Activated CD8-positive, alpha-beta memory T cell treated with anti-CD3 and anti-CD28 coated beads, Interleukin-2, amount 50 U/mL, for 48 hours (primary cell): ENCODE results near the gene CLEC4F.

Experiments used
- DNase-seq: peaks from one replicate; pipeline ENCODE4 v3.0.0-alpha.2; 2020

The CLEC4F gene, protein sequence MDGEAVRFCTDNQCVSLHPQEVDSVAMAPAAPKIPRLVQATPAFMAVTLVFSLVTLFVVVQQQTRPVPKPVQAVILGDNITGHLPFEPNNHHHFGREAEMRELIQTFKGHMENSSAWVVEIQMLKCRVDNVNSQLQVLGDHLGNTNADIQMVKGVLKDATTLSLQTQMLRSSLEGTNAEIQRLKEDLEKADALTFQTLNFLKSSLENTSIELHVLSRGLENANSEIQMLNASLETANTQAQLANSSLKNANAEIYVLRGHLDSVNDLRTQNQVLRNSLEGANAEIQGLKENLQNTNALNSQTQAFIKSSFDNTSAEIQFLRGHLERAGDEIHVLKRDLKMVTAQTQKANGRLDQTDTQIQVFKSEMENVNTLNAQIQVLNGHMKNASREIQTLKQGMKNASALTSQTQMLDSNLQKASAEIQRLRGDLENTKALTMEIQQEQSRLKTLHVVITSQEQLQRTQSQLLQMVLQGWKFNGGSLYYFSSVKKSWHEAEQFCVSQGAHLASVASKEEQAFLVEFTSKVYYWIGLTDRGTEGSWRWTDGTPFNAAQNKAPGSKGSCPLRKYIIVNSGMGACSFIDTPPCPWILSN

DNA sequence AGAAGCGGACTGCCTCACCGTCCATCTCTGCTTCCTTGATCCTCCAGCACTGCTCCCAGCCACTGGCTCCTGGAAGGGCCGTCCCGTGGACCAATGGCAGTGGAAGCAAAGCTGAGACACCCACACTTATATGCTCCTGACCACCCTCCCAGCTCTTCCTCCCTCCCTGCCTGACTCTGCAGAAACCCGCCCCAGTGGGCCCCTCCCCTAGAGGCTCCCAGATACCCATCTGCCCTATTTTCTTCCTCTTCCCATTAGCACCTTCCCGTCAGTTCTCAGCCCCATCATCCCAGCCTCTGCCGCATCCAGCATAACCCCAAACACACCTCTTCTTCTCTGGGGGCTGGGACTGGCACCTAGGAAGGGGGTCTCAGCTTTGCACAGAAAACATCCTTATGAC, at the start of gene CLEC4F:
Gene CLEC4F (minus strand): TSS at position 101 of the 400 bp plus-strand sequence. CDS start 76 bp downstream, at position 25.
- DNase-seq, result no peak

DNA sequence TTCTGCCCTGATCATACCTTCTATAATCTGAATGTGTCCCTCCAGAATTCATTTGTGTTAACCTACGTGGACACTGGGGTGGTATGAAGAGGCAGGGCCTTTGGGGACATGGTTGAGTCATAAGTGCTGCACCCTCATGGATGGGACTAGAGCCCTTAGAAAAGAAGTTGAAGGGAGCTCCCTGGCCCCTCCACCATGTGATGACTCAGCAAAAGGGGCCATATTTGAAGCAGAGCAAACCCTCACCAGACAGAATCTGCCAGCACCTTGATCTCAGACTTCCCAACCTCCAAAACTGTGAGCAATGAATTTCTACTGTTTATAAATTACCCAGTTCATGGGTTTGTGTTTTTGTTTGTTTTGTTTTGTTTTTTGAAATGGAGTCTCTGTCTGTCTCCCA, 48.6 kb upstream of the CLEC4F start:
- no peak for DNase-seq

DNA sequence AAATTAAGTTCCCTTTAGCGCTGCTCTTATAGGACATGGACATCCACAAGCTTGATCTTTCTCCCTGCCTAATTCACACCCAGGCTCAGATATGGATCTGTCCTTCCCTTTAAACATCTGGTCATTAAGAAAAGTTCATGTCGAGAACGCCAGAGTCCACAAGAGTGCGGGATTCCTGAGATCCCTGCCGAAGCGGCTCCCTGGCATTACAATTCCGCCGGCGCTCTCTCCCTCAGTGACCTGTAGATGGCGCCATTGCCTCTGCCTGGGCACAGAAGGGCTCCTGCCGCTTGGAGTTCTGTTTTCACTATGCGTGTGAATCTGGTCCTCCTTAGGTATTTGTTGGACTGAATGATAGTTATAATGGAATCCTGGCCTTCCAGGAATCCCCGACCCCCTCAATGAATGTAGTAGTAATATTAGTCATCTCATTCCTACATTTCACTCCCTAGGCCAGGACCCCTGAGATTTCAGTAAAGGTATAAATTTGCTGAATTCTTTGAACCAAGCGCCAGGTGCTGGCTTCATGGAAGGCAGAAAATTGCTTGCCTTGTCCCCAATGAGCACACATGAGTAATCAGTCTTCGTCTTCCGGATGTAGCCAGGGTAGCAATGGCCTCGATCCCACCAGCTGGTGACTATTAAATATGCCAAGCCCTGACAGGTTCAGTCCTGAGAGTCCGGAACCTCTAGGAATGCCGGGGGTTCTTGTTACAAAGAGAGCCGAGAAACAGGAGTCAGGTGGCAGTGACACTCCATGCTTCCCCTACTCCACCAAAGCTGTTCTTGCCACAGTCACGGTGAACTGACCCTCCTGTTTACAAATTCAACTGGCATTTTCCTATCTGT, 41.6 kb upstream of the CLEC4F start:
- DNase-seq, result peak; percentile 90

DNA sequence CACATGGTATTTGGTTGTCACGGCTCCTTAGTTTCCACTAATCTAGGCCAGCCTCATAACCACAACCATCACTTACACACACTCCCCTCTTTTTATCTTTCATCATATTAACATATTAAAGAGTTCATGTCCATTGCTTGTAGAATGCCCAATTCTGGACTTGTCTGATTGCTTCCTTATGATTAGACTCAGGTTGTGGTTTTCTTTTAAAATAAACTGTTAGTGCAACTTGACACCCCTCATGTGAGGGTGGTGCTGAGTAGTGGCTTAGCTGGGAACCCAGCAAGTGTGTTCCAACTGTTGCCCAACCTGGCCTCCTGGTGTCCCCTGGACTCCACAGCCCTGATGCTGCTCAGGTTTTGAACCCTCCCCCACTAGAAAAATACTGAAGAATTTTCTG, 35.3 kb upstream of the CLEC4F start:
- peak; percentile 22 for DNase-seq

DNA sequence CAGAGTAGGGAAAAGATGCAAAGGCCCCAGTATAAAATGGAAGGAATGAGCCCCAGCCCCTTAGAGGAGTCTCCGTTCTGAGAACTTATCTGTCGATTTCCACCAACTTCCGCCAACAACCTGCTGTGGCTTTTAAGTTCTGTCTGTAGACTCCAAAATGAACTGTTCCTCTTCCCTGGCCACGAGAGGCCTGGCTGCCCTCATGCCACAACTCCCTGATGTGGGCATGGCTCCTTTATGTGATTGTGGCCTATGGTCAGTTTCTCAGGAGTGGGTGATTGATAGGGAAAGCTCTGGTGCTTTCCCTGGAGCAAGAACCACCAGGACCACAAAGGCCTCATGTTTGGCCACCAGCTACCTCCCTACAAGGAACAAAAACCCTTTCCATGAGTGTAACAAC, 34.0 kb upstream of the CLEC4F start:
- peak; percentile 40 for DNase-seq

DNA sequence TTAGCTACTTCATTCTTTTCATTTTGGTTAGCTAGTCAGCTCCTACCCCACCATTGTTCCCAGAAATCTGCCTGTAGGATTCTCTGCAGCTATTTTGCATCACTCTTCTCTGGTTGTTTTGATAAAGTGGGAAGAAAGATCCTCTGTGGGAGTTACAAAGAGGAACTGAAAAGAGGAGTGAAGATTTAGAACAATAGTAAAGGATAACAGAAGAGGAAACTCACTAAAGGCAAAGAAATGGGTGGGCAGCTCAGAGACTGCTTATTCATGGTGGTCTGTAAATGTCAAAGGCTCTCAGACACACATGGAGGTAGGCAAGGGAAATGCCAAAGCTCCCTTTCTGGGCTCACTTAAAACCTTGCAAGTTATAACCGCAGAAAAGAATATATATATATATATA, 32.4 kb upstream of the CLEC4F start:
- DNase-seq, result no peak

DNA sequence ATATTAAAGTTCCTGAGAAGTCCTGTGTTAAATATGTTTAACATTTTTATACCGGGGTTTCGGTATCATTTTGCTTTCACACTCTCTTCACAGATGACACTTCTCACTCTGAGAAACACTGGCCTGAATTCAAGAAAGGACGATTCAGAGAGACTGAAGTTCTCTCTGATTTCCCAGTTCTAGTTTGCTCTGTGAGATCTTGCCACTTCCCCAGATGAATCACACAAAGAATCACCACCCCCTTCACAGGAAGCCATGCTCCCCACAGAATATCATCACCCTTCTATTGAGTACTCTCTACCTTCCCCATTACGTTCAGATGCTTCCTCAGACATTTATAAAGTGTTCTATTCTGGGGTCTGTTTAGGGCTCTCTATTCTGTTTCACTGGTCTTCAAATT, 31.3 kb upstream of the CLEC4F start:
- peak; percentile 43 for DNase-seq

DNA sequence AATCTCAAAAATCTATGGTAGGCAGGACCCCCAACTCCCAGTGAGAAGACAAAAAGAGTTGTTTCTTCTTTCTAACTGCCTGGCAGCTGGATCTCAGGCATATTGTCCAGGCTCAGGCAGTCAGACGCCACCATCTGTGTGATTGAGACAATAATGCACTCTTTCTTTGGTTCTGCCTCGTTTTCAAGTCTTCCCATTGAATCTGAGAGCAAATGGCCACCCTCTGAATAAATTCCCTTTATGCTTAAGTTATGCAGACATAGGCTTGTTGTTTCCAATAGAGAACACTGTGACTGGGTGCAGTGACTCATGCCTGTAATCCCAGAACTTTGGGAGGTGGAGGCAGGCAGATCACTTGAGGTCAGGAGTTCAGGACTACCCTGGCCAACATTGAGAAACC, 30.5 kb upstream of the CLEC4F start:
- peak; percentile 43 for DNase-seq

DNA sequence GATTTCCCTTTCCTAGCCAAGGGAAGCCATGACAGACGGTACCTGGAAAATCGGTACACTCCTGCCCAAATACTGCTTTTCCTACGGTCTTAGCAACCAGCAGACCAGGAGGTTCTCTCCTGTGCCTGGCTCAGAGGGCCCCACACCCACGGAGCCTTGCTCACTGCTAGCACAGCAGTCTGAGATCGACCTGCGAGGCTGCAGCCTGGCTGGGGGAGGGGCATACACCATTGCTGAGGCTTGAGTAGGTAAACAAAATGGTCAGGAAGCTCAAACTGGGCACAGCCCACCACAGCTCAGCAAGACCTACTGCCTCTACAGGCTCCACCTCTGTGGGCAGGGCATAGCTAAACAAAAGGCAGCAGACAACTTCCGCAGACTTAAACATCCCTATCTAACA, 22.0 kb upstream of the CLEC4F start:
- no peak for DNase-seq

DNA sequence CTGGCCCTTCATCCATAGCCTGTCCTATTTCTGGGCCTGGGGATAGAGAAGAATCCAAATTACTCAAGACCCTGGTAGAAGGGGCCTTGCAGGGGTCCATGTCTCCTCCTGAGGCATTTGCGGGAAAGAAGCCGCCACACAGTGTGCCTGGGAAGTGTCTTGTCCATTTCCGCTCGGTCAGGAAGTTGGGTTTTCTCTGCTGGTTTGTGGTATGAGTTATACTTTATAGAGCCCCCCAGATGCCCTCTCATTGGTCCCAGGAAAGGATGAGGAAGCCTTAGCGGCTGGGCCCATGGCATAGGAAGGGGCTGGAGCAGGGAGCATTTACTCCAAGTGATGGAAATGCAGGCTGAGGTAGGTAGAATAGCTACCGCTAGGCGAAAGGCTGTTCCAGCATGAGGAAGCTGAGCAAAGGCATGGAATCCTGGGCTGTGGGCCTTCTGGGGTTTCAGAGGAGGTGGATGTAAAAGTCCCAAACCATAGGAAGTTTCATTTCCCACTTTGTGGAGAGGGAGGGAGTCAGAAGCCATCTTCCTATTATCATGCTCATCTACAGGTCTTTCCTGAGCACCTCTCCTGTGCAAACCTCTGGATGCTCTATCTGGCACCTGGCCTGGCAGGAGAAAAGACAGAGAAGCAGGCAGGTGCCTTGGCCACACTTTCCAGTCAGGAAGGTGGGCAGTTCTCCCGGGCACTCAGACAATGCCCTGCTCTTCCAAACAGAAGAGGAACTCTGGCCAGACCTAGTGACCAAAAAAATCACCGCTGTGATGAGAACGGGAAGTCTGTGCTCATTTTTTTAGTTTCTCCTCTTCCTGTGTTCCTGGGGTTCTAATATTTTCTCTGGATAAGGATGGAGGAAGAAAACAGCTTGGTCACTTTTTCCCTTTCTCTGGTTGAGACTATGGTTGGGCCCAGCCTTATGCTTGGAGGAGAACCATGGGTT, 17.9 kb upstream of the CLEC4F start:
- no peak for DNase-seq

DNA sequence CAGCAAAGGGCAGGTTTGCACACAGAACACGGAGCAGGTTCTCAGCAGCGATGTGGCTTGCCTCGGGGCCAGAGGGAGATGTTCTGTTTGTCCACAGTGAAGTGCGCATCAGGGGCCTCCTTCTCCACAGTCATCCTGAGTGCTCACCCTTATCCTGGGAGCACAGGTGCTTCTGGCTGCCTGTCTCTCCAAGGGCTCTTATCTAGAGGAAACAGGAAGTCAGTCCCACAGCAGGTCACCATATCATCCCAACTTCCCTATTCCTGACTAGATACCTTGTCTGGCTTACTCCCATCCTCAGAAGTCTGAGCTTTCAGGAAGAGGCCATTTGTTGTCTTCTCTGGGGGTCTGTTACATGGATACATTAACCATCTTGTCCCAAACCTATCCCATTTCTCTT, 15.2 kb upstream of the CLEC4F start, which contains the start of gene CD207:
Gene CD207 (minus strand): TSS at position 174 of the 400 bp plus-strand sequence. CDS start 40 bp downstream, at position 134.
- DNase-seq, result peak; percentile 40

DNA sequence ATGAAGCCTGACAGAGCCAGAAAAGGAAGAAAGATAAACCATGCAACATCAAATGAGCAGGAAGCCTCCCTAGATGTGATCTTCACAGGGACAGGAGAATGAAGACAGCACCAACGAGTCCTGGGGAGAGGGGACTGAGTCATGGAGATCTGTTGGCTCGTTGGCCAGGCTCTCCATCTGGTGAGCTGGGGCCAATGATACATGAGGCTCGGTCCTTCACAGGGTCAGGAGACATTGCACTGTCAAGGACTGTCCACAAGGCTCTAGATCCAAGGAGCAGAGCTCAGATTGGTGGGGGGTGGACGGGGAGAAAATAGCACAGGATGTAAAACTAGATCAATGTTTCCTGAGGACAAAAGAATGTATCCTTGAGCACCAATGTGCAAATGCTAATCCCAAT, 14.5 kb upstream of the CLEC4F start:
- DNase-seq, result peak; percentile 28

DNA sequence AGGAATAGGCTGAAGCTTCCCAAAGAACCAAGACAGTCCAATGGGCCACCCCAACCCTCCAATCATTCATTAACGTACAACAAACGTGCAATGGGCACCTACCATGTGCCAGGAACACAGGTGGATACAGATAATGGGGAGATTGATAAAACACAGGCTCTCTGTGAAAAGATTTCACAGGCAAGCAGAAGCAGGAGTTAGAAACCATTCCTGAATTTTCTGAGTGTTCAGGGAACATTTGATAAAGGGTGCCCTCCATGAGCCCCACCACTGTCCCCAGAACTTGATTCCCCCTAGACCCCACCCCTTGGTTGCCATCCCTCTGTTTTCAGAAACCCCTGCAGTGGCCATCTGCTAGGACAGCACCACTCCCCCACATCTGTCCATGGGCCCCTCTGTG, 13.7 kb upstream of the CLEC4F start:
- no peak for DNase-seq

DNA sequence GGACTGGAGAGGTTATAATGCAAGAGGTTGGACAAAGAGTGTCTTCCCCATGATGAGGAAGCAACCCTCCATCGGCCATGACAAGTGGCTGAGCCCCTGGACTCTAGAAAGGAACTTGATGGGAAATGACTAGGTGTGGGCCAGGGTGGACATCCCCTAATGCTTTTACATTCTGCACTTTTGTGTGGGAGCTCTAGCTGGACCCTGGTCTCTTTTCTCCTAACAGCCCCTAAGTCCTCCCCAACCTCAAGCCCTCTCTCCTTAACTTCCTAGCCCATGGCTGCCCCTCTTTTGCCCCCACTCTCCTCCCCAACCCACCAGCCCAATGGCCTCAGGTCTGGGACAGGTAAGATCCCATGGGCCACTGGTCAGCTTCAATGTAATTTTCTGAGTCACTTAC, 12.8 kb upstream of the CLEC4F start:
- peak; percentile 23 for DNase-seq

DNA sequence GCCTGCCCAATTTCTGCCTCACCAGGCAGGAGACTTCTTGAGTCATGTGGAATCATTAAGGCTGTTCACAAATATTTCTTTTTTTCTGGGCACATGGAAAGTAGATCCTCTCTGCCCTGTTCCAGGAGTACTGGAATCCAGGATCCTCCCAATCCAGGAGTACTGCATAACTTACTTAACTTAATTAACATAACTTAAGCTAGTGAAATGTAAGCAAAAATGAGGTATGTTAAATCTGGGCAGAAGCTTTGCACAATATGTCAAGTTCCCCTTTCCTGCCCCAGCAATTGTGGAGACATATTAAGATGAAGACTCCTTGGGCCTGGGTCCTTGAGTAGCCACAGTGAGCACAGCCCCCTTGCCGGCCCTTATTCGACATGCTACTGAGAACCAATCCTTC, 12.0 kb upstream of the CLEC4F start:
- no peak for DNase-seq

DNA sequence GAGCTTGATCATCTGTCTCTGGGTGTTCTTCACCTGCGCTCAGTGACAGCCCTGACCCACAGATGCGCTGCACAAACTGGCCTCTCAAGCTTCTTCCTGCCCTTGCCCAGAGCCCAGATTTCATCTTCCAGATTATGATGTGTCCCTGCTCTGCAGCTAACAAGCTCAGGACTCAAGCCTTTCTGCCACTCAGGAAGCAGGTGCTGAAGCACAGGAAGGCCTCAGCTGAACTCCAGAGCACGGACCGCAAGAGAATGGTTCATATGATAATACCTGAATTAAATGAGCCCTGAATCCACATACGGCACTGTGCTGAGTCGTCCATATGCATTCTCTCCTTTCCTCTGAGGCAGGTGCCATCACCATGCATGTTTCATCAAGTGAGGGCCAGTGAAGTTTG, 11.5 kb upstream of the CLEC4F start:
- peak; percentile 34 for DNase-seq

DNA sequence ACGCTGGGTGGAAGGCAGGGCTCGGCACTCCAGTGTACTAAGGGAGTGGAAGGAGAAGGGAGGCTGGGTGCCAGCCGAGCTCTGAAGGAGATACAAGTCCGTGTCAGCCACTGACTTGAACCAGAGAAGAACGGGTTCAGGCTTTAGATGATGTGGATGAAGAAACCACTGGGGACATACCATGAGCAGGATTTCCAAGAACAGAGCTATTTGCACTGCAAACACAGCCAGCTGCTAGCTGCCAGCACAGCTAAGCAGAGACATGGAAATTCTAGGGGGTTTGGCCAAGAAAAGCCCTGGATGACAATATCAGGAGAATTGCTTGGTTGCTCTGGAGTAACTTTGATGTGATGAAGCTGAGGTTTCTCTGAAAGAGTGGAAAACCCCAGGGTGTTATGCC, 10.0 kb upstream of the CLEC4F start:
- peak; percentile 43 for DNase-seq

DNA sequence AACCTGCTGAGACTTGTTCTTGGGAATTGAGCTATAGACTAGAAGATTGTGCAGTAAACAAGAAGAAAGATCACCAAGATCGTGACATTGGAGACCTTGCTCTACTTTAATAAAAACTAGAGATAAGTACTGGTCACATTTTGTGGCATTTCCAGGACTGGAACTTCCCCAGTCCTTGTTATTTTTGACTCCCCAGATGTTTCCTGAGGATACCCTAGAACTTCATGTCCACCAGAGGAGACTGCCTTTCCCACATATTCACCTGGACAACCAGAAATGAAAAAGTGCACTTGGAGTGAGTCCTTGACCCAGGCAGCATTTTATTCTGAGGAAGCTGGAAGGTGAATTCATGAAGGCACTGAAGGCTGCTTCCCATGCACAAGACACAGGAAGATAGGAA, 9.5 kb upstream of the CLEC4F start:
- no peak for DNase-seq

DNA sequence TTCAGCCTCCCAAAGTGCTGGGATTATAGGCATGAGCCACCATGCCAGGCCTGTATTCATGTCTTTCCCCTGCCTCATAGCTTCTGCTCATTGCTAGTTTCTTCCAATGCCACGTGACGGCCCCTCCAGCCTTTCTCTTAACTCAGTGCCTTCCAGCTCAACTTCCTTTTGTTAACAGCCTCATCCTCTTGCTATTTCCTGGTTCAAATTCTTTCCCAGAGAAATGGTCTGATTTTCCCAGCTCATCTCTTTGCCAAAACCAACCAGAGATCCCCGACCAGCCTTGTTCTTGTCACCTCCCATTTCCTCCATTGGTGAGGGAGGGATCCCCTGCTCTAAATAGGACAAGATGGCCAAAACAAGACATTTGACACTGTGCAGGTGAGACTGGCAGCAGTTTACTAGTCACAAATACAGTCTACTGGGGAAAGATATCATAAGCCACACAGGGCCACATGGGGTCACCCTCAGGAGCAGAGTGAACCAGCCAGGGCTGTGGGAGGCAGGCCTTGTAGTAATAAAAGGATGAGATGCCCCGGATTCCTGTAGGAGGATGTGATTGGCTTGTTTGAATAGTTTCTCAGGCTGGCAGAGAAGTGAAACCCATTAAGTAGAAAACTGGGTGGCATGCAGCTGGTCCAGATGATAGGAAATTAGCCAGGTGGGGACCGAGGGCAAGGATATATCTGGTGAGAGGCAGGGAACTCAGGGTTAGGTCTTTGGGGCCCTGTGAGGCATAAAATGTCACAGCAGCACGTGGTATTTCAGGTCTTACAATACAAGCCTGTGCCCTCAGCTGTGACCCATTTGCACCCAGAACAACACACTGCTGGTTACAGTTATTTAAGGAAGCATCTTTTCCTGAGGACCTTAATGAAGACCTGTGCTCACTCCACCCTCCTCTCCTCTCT, 8.8 kb upstream of the CLEC4F start:
- DNase-seq, result peak; percentile 41

DNA sequence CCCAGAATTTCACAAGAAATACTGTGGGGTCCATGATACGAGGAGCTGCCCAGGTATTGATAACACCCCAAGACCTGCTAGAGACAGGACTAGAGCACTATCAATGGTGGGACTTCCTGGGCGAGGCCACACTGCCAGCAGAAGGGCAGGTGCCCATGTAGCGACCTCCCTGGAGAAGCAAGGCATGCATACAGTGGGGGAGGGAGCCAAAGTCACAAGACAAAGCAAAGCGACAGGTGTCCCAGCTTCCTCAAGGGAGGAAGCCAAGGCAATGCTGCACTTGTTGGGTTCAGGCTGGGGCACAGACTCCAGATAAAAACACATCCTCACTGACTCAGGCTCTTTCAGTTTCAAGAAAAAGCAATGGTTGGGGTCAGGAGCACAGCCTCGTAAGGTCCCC, 7.7 kb upstream of the CLEC4F start:
- DNase-seq, result no peak

DNA sequence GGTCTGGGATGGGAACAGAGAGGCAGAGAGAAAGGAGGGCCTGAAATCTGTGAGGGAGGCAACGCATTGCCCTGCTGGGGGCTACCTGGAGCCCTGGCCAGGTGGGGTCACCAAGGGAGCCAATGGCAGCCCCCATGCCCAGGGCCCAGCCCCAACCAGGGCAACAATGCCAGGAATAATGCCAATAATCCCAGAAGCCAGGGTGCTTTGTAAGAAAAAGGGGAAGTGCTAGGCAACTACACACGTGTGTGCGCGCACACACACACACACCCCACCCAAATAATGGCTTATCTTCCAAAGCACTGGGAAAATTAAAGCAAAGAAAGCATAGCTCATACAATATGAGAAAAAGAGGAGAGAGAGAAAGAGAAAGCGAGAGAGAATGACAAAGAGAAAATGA, 7.0 kb upstream of the CLEC4F start:
- DNase-seq, result no peak
